KMS-11 (cell line): ENCODE data around the gene ITPRIPL1.

Source experiments
- H2AFZ ChIP-seq: fragments of 200-600 bp; sonication (generic); 2 replicates; pipeline ENCODE4 v1.6.1; 2016; ENCODE audit warnings: antibody characterized with exemption, mixed run types, low read depth
- H3K27ac ChIP-seq: fragments of 200-600 bp; sonication (generic); 2 replicates; pipeline ENCODE4 v1.6.1; 2016; ENCODE audit warnings: mild to moderate bottlenecking, mixed run types
- H3K27me3 ChIP-seq: fragments of 200-600 bp; sonication (generic); 2 replicates; pipeline ENCODE4 v1.6.1; 2017; ENCODE audit warnings: mild to moderate bottlenecking, low read depth, mixed run types, moderate library complexity; ENCODE audit not compliant: insufficient read depth
- H3K36me3 ChIP-seq: fragments of 200-600 bp; sonication (generic); 2 replicates; pipeline ENCODE4 v1.6.1; 2017; ENCODE audit warnings: mild to moderate bottlenecking, mixed run types; ENCODE audit not compliant: insufficient read depth
- H3K4me1 ChIP-seq: fragments of 200-600 bp; sonication (generic); 2 replicates; pipeline ENCODE4 v1.6.1; 2016; ENCODE audit warnings: mild to moderate bottlenecking, low read depth, mixed run types; ENCODE audit not compliant: poor library complexity, severe bottlenecking
- H3K4me2 ChIP-seq: fragments of 200-600 bp; sonication (generic); 2 replicates; pipeline ENCODE4 v1.7.0; 2016; ENCODE audit warnings: mild to moderate bottlenecking, mixed run types
- H3K4me3 ChIP-seq: fragments of 200-600 bp; sonication (generic); IDR thresholded peaks from 2 replicates; pipeline ENCODE4 v1.6.1; 2017; ENCODE audit warnings: low read depth, low read length, mixed read lengths; ENCODE audit not compliant: insufficient read depth
- H3K79me2 ChIP-seq: fragments of 200-600 bp; sonication (generic); 2 replicates; pipeline ENCODE4 v1.6.1; 2016; ENCODE audit warnings: low read depth, mixed run types; ENCODE audit not compliant: insufficient read depth
- H3K9ac ChIP-seq: fragments of 200-600 bp; sonication (generic); 2 replicates; pipeline ENCODE4 v1.6.1; 2016; ENCODE audit warnings: mild to moderate bottlenecking, mixed run types
- H4K20me1 ChIP-seq: fragments of 200-600 bp; sonication (generic); 2 replicates; pipeline ENCODE4 v1.6.1; 2016; ENCODE audit warnings: mild to moderate bottlenecking, mixed run types; ENCODE audit not compliant: insufficient read depth
- CTCF ChIP-seq: fragments of 200-600 bp; sonication (generic); conservative IDR thresholded peaks from 2 replicates; pipeline ENCODE4 v1.6.1; 2017; ENCODE audit warnings: low read depth, mild to moderate bottlenecking, antibody characterized with exemption, low read length, moderate library complexity, mixed read lengths

ITPRIPL1 gene

GRCh38 chr2:96356889-96357288 lies 31.8 kb downstream of the ITPRIPL1 start:
- no peak overlapping the region for H3K9ac ChIP-seq
- H3K27ac ChIP-seq: no peak overlapping the region
- peaks cover 6% of the 10 kb centered on the region; the same call in 1 of the 2 replicates for H3K36me3 ChIP-seq
- no peak overlapping the region for H3K4me3 ChIP-seq
- TF ChIP-seq CTCF: no peak
- H2AFZ ChIP-seq: no peak overlapping the region
- H3K27me3 ChIP-seq: no peaks in the 10 kb centered on the region
- H3K4me1 ChIP-seq: peaks cover 6% of the 10 kb centered on the region
- H3K4me2 ChIP-seq: no peak overlapping the region
- H4K20me1 ChIP-seq: no peaks in the 10 kb centered on the region
- H3K79me2 ChIP-seq: no peaks in the 10 kb centered on the region

- H3K27me3 ChIP-seq: no peaks in the 10 kb centered on the region
- H3K4me2 ChIP-seq: no peak overlapping the region
- no peaks in the 10 kb centered on the region for H3K79me2 ChIP-seq
- H3K36me3 ChIP-seq: peaks cover 6% of the 10 kb centered on the region; the same call in 1 of the 2 replicates
- H2AFZ ChIP-seq: no peak overlapping the region
- H3K27ac ChIP-seq: no peak overlapping the region
- H3K4me1 ChIP-seq: no peaks in the 10 kb centered on the region
- H3K9ac ChIP-seq: no peak overlapping the region
- H4K20me1 ChIP-seq: no peaks in the 10 kb centered on the region
- peak; percentile 35; the same call in 1 of the 2 replicates for TF ChIP-seq CTCF
- H3K4me3 ChIP-seq: no peak overlapping the region
These were observed 34.2 kb downstream of the ITPRIPL1 start for GRCh38 chr2:96359310-96359709.

GRCh38 chr2:96359866-96360265 lies 34.7 kb downstream of the ITPRIPL1 start:
- H3K79me2 ChIP-seq: no peaks in the 10 kb centered on the region
- no peak for TF ChIP-seq CTCF
- H3K4me1 ChIP-seq: no peaks in the 10 kb centered on the region
- H4K20me1 ChIP-seq: no peaks in the 10 kb centered on the region
- no peak overlapping the region for H3K27ac ChIP-seq
- no peak overlapping the region for H3K4me2 ChIP-seq
- peaks cover 6% of the 10 kb centered on the region; the same call in 1 of the 2 replicates for H3K36me3 ChIP-seq
- H3K4me3 ChIP-seq: no peak overlapping the region
- H3K27me3 ChIP-seq: no peaks in the 10 kb centered on the region
- no peak overlapping the region for H3K9ac ChIP-seq
- no peak overlapping the region for H2AFZ ChIP-seq

- no peaks in the 10 kb centered on the region for H3K4me1 ChIP-seq
- H3K27me3 ChIP-seq: no peaks in the 10 kb centered on the region
- H4K20me1 ChIP-seq: no peaks in the 10 kb centered on the region
- H3K9ac ChIP-seq: no peak overlapping the region
- H3K4me2 ChIP-seq: no peak overlapping the region
- H2AFZ ChIP-seq: no peak overlapping the region
- no peak for TF ChIP-seq CTCF
- H3K79me2 ChIP-seq: no peaks in the 10 kb centered on the region
- H3K27ac ChIP-seq: no peak overlapping the region
- no peaks in the 10 kb centered on the region; the same call in 1 of the 2 replicates for H3K36me3 ChIP-seq
- no peak overlapping the region for H3K4me3 ChIP-seq
These were observed 36.6 kb downstream of the ITPRIPL1 start for GRCh38 chr2:96361751-96362150.

GRCh38 chr2:96369186-96369585 lies 44.1 kb downstream of the ITPRIPL1 start:
- Histone ChIP-seq H3K27ac (no peak overlapping the region), H3K36me3 (no peaks in the 10 kb centered on the region; the same call in 1 of the 2 replicates), H3K4me2 (no peak overlapping the region), H3K27me3 (no peaks in the 10 kb centered on the region), H3K9ac (no peak overlapping the region), H3K4me3 (no peak overlapping the region), H2AFZ (no peak overlapping the region), H3K79me2 (no peaks in the 10 kb centered on the region), H3K4me1 (no peaks in the 10 kb centered on the region), H4K20me1 (no peaks in the 10 kb centered on the region)
- no peak for TF ChIP-seq CTCF
